ENCODE results near the gene OBSCN.

OBSCN gene

DNA sequence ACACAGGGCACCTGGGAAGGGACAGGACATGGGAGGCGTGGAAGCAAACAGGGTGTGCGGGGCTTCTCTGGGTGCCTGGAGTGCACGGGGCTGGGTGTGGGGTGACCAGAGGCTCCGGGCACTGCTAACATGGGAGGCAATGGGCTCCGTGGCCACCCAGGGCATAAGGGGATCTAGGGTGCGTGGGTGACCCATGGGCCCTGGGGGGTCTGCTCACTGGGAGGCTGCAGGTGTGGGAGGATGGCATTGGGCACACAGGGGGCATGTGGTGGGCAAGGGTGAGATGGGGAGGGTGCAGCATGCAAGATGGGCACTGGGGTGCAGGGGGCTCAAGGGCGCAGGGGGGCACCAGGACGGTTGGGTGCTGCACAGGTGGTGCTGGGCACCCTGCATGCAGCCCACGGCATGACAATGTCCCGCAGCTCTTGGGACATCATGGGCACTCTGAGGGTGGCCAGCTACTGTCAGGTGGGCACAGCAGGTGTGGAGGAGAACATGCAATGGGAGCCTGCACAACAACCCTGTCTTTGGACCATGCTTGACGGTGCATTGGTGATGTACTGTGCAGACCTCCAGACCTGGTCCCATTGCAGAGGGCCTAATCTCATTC, 183.7 kb downstream of the OBSCN start:
- TF ChIP-seq CTCF (IDR thresholded peaks at IDR 0.05; ENCODE audit: low read depth, low read length): no peak
- DNase-seq (ENCODE audit: extremely low read depth, low read depth): no peak

DNA sequence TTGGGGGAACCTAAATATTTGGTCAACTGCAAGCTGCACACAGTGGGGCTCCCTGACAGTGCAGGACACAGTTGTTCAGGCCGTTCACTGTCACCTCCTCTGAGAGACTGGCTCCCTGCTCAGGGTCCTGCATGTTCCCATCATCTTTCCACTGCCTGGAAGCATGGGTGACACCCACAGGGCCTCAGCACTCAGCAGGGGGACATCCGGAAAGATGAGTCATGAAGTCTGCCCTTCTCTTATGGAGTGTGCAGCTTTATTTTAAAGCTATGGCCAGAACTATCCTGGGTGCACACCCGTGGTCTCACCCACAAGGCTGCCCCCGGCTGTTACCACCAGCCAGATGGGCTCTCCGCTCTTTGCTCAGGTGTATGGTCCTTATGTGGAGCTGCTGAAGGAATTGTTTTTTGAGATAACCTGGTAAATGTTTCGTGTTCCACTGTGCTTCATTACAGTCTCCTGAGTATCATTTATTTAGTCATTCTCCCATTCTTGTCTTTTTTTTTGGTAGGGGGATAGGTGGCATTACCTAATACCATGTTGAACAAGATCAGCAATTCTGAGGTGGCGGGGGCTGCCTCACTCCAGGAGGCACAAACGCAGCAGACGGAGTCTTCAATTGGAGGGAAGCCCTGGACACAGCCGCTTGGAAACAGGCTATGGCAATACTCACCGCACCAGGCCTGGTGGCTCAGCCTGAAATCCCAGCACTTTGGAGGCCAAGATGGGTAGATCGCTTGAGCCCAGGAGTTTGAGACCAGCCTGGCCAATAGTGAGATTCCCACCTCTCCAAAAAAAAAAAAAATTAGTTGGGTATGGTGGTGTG, 184.5 kb downstream of the OBSCN start:
- TF ChIP-seq CTCF (IDR thresholded peaks at IDR 0.05; ENCODE audit: low read depth, low read length): no peak
- DNase-seq (ENCODE audit: extremely low read depth, low read depth): no peak

DNA sequence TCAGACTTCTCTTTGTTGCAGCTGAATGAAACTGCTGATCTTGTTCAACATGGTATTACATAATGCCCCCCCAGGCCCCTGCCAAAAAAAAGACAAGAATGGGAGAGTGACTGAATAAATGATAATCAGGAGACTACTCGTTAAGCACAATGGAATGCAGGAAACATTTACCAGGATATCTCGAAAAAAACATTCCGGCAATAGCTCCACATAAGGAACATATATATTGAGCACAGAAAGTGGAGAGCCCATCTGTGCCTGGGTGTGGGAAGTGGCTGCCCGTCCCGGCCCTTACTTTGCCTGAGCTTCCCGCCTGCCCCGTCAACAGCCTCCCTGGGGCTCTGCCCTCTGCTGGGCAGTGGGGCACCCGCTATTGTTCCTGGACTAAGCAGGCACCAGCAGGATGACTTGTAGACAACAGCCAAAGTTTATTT, 185.4 kb downstream of the OBSCN start:
- peak; percentile 83 for TF ChIP-seq CTCF (IDR thresholded peaks at IDR 0.05; ENCODE audit: low read depth, low read length)
- no peak for DNase-seq (ENCODE audit: extremely low read depth, low read depth)

- DNase-seq (ENCODE audit: extremely low read depth, low read depth): no peak
- no peak for TF ChIP-seq CTCF (IDR thresholded peaks at IDR 0.05; ENCODE audit: low read depth, low read length)
These were observed 186.1 kb downstream of the OBSCN start for GRCh38 chr1:228393811-228394570.

- TF ChIP-seq CTCF (IDR thresholded peaks at IDR 0.05; ENCODE audit: low read depth, low read length): no peak
These were observed 186.9 kb downstream of the OBSCN start for GRCh38 chr1:228394571-228395394.

DNA sequence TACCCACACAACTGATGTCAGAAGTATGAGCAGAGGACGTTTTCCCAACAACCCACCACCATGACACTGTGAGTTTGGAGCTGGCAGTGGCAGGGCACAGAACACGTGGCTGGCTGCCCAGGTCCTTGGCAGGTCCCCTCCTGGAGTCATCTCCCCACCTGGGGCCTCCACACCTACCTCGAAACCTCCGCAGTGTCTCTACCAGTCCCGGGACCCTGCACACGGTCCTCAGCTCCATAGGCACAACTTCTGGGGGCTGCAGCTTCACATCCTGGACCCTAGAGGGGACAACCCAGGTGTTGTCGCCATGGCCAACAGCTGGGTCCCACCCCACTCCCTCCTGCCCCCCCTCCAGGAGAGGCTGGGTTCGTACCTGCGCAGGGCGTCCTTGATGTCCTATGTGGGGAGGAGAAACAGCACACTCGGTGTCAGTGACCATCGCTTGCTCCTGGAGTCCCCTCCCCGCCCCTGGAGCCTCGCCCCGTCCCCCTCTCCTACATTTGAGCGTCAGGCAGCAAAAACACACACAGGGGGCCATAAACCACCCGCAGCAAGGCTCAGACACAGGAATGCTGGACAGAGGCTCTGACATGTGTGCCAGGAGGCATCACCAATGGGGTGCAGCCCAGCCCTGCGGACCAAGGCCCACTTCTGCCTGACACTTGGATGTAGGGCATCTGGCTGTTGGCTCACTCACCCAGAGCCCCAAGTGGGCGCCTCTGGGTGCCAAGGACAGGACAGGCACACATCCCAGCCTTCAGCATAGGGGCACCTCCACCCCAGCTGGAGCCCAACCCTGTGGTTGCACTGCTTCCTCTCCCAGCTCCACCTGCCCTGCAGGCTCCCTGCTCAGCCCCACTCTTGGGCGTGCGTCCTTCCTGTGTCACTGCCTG, 189.2 kb downstream of the OBSCN start:
- no peak for DNase-seq (ENCODE audit: extremely low read depth, low read depth)
- no peak for TF ChIP-seq CTCF (IDR thresholded peaks at IDR 0.05; ENCODE audit: low read depth, low read length)

More at GRCh38 chr1:228394571-228395394, 186.9 kb downstream of the OBSCN start:
- DNase-seq (ENCODE audit: extremely low read depth, low read depth): no peak
